HFF-Myc (cell line): Measurements from ENCODE around the gene GRB2.
"Not testable (repeated sequence)": the region's sequence is repeated elsewhere in the genome, so short reads cannot be mapped to it uniquely, and the experiment has no call there.

Source experiments
- DNase-seq: peaks from one replicate; pipeline ENCODE4 v3.0.0-alpha.2; 2011; ENCODE audit warnings: low read depth; ENCODE audit errors: extremely low read depth
- H3K4me3 ChIP-seq: replicated peaks from 2 replicates; pipeline ENCODE4 v1.5.1; 2011; ENCODE audit warnings: low read depth, mild to moderate bottlenecking, control low read depth, low read length
- TF ChIP-seq, protein P1 (sequence below): IDR thresholded peaks from 2 replicates; pipeline ENCODE4 v1.5.1; 2012; ENCODE audit warnings: mild to moderate bottlenecking, low read depth, low read length, control low read depth; ENCODE audit errors: missing control alignments

GRB2 gene

DNA sequence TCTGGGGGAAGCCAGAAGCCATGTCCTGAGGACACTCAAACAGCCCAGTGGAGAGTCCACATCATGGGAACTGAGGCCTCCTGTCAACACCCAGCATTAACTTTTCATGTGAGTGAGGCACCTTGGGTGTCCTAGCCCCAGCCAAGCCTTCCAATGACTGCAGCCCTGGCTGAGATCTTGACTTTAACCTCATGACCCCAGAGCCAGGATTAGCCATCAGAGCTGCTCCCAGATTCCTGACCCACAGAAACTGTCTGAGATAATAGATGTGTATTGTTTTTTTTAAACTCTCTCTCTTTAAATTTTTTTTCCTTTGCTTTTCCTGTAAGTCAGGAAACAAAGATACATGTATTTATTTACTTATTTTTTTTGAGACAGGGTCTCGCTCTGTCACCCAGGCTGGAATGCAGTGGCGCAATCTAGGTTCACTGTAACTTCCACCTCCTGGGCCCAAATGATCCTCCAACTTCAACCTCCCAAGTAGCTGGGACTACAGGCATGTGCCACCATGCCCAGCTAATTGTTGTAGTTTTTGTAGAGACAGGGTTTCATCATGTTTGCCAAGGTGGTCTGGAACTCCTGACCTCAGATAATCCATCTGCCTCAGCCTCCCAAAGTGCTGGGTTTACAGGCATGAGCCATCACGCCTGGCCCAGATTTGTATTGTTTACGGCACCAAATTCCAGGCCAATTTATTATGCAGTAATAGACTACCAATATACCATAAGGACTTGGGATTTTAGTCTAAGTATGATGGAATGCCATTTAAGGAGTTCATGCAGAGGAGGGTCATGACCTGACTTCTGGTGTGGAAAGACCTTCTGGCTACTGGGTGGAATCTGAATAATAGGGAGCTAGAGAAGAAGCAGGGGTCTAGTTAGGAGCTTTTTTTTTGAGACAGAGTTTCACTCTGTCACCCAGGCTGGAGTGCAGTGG lies 37.0 kb upstream of the GRB2 start:
- TF ChIP-seq, protein P1, sequence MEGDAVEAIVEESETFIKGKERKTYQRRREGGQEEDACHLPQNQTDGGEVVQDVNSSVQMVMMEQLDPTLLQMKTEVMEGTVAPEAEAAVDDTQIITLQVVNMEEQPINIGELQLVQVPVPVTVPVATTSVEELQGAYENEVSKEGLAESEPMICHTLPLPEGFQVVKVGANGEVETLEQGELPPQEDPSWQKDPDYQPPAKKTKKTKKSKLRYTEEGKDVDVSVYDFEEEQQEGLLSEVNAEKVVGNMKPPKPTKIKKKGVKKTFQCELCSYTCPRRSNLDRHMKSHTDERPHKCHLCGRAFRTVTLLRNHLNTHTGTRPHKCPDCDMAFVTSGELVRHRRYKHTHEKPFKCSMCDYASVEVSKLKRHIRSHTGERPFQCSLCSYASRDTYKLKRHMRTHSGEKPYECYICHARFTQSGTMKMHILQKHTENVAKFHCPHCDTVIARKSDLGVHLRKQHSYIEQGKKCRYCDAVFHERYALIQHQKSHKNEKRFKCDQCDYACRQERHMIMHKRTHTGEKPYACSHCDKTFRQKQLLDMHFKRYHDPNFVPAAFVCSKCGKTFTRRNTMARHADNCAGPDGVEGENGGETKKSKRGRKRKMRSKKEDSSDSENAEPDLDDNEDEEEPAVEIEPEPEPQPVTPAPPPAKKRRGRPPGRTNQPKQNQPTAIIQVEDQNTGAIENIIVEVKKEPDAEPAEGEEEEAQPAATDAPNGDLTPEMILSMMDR: no peak
- no peak overlapping the region for H3K4me3 ChIP-seq
- no peak for DNase-seq

DNA sequence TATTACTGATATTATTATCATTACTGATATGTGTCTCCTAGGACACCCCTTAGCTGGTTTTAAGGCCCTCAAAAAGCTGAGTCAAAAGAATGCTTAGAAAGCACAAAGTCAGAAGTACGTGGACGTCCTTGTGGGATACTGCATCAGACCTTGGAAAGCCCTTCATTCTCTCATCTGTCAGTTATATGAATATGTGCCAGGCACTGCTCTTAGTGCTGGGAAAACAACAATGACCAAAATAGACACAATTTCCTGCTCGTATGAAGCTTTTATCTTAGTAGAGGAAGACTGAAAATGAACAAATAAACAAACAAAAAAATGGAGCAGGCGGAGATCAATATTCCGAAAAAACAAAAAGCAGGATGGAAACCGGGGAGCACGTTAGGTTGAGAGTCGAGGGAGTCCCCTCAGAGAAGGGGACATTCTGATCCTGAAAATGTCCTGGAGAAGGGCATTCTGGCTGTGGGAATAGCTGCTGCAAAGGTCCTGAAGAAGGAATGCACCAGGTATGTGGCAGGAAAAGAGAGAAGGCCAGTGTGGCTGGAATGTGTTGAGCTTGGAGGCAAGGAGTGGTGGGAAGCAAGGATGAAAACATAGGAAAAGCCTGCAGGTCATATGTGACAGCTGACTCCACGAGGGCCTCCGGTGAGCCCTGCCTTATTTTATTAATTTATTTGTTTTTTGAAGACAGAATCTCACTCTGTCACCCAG lies 35.4 kb upstream of the GRB2 start:
- TF ChIP-seq, protein P1: no peak
- no peak for DNase-seq
- no peak overlapping the region for H3K4me3 ChIP-seq

GRCh38 chr17:75439287-75439686 lies 33.8 kb upstream of the GRB2 start:
- no peak for DNase-seq
- TF ChIP-seq, protein P1: no peak
- no peak overlapping the region for H3K4me3 ChIP-seq

- not testable (repeated sequence) for H3K4me3 ChIP-seq, DNase-seq
These were observed 31.9 kb upstream of the GRB2 start for GRCh38 chr17:75437404-75437803.

- H3K4me3 ChIP-seq, DNase-seq: not testable (repeated sequence)
These were observed 29.0 kb upstream of the GRB2 start for GRCh38 chr17:75434433-75434832.

GRCh38 chr17:75433218-75433783 lies 27.8 kb upstream of the GRB2 start:
- no peak overlapping the region for H3K4me3 ChIP-seq
- TF ChIP-seq, protein P1: no peak
- DNase-seq: no peak

DNA sequence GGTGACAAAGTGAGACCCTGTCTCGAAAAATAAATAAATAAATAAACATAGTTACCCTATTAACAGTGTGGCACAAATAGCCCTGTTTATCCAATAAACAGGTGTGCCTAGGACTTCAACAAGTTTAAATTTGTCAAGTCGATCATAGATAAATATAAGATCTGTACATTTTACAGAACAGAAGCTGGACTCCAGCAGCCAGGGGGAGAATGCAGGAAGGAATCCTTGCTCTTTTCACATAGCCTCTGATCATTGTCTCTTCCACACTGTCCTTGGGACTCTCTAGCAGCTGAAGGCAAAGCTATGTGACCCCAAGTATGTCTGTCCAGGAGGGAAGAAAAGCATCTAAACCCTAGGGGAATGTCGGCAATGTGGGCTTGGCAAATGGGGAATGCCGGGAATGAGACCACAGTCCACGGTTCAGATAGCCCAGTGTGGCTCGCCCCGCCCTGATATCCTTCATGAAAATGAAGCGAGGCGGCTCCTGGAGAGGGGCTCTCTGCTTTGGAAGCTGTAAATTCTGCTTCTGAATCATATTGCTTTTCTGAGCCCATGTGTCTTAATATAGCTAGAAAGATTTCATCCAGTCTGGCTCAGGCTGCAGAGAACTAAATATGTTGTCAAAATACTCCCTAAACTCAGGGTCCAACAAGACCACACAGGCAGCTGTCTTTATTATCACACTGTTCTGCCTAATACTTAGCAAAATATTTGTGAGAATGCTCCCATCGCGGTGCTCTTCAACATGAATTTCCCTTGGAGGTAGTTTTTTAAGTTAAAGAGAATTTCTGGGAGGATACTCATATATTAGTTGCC lies 24.9 kb upstream of the GRB2 start:
- no peak for DNase-seq
- TF ChIP-seq, protein P1: no peak
- no peak overlapping the region for H3K4me3 ChIP-seq
